OCI-LY3 (cell line): ENCODE data around the gene AFTPH.

Experiments used
- H2AFZ ChIP-seq: fragments of 200-600, 300-600 bp; shearing (Covaris generic); 2 replicates; pipeline ENCODE4 v1.6.0; 2014; ENCODE audit warnings: antibody characterized with exemption, low read depth, low read length
- H3K27ac ChIP-seq: fragments of 200-600, 300-600 bp; sonication (generic); 2 replicates; pipeline ENCODE4 v1.5.1; 2014; ENCODE audit warnings: mild to moderate bottlenecking, low read length, moderate library complexity, mixed read lengths
- H3K27me3 ChIP-seq: fragments of 200-600, 300-600 bp; sonication (generic); 2 replicates; pipeline ENCODE4 v1.6.1; 2014; ENCODE audit warnings: low read depth, low read length, mixed read lengths
- H3K36me3 ChIP-seq: fragments of 200-600, 300-600 bp; sonication (generic); replicated peaks from 2 replicates; pipeline ENCODE3; 2014; ENCODE audit warnings: low read depth, low read length, mixed read lengths
- H3K4me1 ChIP-seq: fragments of 300-600, 200-600 bp; sonication (generic); 2 replicates; pipeline ENCODE4 v1.6.1; 2014; ENCODE audit warnings: low read length, mixed read lengths
- H3K4me2 ChIP-seq: fragments of 200-600, 300-600 bp; sonication (generic); 2 replicates; pipeline ENCODE4 v1.6.1; 2014; ENCODE audit warnings: low read length, mixed read lengths
- H3K4me3 ChIP-seq: fragments of 300-600, 200-600 bp; sonication (generic); 2 replicates; pipeline ENCODE4 v1.5.1; 2014; ENCODE audit warnings: antibody characterized with exemption, mild to moderate bottlenecking, low read length, moderate library complexity
- H3K79me2 ChIP-seq: fragments of 300-600, 200-600 bp; shearing (Covaris generic); 2 replicates; pipeline ENCODE4 v1.6.1; 2014; ENCODE audit warnings: mild to moderate bottlenecking, low read length, mixed read lengths
- H3K9ac ChIP-seq: fragments of 300-600, 200-600 bp; shearing (Covaris generic); 2 replicates; pipeline ENCODE4 v1.6.0; 2014; ENCODE audit warnings: mild to moderate bottlenecking, low read length, moderate library complexity
- H3K9me3 ChIP-seq: fragments of 200-600, 300-600 bp; shearing (Covaris generic); 2 replicates; pipeline ENCODE4 v1.6.1; 2014; ENCODE audit warnings: low read length, mixed read lengths; ENCODE audit not compliant: insufficient read depth
- H4K20me1 ChIP-seq: fragments of 200-600, 300-600 bp; sonication (generic); 2 replicates; pipeline ENCODE4 v1.6.1; 2016; ENCODE audit warnings: low read length, mixed read lengths; ENCODE audit not compliant: insufficient read depth
- EZH2phosphoT487 ChIP-seq: fragments of 200-600 bp; shearing (Covaris generic); IDR thresholded peaks from 2 replicates; pipeline ENCODE4 v1.6.1; 2018; ENCODE audit warnings: antibody characterized with exemption, mixed run types, low read depth
- TF ChIP-seq, protein P1 (sequence below): fragments of 200-600, 300-600 bp; sonication (generic); IDR thresholded peaks from 2 replicates; pipeline ENCODE4 v1.5.1; 2014; ENCODE audit warnings: antibody characterized with exemption, low read length, low read depth

The AFTPH gene

DNA sequence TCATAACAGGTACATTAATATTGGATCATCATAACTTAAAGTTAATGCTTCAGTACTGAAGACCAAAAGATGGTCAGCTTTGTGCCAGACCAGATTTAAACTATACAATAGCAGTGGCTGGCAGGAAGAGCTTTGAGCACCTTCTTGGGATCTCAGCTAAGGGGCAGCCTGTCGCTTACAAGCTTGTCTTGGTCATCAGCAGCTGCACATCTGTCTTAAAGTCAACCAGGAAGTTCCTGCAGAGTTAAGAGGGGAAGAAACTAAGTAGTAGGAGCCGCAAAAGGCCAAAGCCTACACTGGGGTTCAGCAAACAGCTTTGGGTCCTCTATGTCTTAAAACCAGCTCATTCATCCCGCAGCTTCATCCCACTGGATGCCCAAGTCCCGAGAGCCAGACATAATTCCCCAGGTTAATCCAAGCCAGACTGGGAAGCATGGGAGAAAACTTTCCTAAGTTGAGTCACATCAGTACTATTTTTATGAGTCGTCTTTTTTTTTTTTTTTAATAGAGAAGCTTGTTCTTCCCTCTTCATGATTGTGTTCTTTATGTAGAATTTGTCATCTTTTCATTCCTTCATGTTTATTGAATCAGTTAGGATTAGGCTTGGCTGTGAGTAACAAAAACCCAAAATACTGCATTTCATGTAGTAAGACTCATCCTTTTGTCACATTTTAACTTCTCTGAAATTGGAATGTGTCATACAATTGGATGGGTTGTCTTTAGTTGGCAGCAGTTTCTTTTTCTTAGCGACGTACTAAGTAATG is 70.3 kb downstream of the AFTPH start:
- no peaks in the 10 kb centered on the region for H3K9me3 ChIP-seq
- no peak overlapping the region for H3K27ac ChIP-seq
- H3K4me3 ChIP-seq: no peak overlapping the region
- peaks cover 31% of the 10 kb centered on the region for H3K36me3 ChIP-seq
- H3K9ac ChIP-seq: no peak overlapping the region
- H3K79me2 ChIP-seq: no peaks in the 10 kb centered on the region
- H2AFZ ChIP-seq: no peak overlapping the region
- no peak overlapping the region for H3K4me2 ChIP-seq
- H3K4me1 ChIP-seq: peaks cover 10% of the 10 kb centered on the region; the same call in 1 of the 2 replicates
- TF ChIP-seq, protein P1, sequence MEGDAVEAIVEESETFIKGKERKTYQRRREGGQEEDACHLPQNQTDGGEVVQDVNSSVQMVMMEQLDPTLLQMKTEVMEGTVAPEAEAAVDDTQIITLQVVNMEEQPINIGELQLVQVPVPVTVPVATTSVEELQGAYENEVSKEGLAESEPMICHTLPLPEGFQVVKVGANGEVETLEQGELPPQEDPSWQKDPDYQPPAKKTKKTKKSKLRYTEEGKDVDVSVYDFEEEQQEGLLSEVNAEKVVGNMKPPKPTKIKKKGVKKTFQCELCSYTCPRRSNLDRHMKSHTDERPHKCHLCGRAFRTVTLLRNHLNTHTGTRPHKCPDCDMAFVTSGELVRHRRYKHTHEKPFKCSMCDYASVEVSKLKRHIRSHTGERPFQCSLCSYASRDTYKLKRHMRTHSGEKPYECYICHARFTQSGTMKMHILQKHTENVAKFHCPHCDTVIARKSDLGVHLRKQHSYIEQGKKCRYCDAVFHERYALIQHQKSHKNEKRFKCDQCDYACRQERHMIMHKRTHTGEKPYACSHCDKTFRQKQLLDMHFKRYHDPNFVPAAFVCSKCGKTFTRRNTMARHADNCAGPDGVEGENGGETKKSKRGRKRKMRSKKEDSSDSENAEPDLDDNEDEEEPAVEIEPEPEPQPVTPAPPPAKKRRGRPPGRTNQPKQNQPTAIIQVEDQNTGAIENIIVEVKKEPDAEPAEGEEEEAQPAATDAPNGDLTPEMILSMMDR: no peak
- H4K20me1 ChIP-seq: 0 out of 2 replicates have a peak, but pooled peaks cover 3% of the 10 kb centered on the region
- H3K27me3 ChIP-seq: no peaks in the 10 kb centered on the region

DNA sequence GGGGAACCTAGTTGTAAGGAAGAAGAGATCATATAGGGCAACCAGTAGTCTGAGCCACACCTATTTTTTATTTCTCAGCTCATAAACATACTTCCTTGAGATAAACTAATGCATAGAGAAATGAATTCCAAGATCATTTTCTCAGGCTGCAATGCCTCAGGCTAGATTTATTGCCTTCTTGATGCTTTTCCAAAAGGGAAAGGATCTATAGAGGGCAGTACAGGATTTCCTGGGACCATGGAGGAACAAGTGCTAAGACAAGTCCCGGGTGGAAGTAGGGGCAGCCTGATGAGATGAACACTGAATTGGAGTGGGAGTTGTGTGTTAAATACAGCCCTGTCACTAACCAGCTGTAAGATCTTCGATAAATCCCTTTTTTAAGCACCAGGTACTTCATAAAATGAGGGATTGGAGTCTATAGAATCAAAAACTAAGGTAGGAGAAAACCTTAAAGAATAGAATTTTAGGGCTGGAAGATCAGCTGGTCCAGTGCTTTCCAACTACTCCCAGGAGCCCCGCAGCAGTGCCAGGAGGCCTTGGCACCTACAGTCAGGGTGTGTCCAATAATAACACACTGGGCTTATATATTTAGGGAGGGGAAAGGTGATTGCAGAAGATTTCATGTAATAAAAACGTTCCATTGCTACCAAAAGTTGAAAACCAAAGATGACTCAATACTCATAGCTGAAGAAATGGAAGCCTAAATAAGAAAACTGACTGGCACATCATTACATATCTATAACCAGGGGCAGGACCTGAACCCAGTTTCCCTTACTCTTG is 71.5 kb downstream of the AFTPH start:
- H3K4me3 ChIP-seq: no peak overlapping the region
- no peak overlapping the region for H3K9ac ChIP-seq
- TF ChIP-seq, protein P1: peak; percentile 18
- TF ChIP-seq EZH2phosphoT487: no peak
- H3K27me3 ChIP-seq: no peaks in the 10 kb centered on the region
- no peaks in the 10 kb centered on the region for H3K9me3 ChIP-seq
- H3K27ac ChIP-seq: no peak overlapping the region
- H4K20me1 ChIP-seq: no peaks in the 10 kb centered on the region
- peaks cover 26% of the 10 kb centered on the region for H3K36me3 ChIP-seq
- H2AFZ ChIP-seq: no peak overlapping the region
- H3K79me2 ChIP-seq: no peaks in the 10 kb centered on the region
- peaks cover 13% of the 10 kb centered on the region; the same call in 1 of the 2 replicates for H3K4me1 ChIP-seq
- no peak overlapping the region for H3K4me2 ChIP-seq

DNA sequence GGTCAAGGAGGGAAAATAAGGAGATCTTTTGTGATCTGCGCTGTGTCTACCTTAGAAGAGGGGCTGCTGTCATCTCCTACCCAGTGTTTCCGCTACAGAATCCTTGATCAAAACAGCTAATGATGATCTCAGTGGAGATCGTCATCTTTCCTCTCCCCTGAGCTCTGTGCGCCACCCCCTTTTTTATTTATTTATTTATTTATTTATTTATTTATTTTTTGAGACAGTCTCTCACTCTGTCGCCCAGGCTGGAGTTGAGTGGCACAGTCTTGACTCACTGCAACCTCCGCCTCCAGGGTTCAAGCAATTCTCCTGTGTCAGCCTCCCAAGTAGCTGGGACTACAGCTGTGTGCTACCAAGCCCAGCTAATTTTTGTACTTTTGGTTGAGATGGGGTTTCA is 74.1 kb downstream of the AFTPH start:
- TF ChIP-seq, protein P1: no peak
- TF ChIP-seq EZH2phosphoT487: no peak
- peaks cover 15% of the 10 kb centered on the region; the same call in 1 of the 2 replicates for H3K4me1 ChIP-seq
- no peak overlapping the region for H3K9ac ChIP-seq

DNA sequence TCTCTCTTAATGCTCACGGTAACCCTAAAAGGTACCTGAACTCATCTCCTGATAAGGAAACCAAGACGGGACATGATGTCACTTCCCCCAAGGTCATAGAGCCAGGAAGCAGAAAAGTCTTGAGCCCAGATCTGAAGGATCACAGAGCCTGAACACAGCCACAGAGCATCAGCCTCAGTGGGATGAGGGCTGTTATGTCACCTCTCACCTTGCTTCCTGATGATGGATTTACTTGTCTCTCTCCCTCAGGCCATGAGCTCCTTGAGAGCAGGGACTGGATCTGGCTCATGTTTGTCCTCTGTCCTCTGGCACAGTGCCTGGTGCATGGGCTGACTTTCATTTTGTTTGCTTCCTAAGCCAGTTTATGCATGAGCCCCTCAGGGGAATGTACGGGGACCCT is 75.3 kb downstream of the AFTPH start:
- H3K27ac ChIP-seq: no peak overlapping the region
- TF ChIP-seq, protein P1: no peak
- no peak for TF ChIP-seq EZH2phosphoT487
- no peak overlapping the region for H3K9ac ChIP-seq
- no peaks in the 10 kb centered on the region for H4K20me1 ChIP-seq
- peaks cover 8% of the 10 kb centered on the region; the same call in 1 of the 2 replicates for H3K4me1 ChIP-seq
- H3K27me3 ChIP-seq: no peaks in the 10 kb centered on the region
- H3K4me2 ChIP-seq: no peak overlapping the region
- H3K79me2 ChIP-seq: no peaks in the 10 kb centered on the region
- H3K4me3 ChIP-seq: no peak overlapping the region
- H2AFZ ChIP-seq: no peak overlapping the region
- H3K36me3 ChIP-seq: peaks cover 3% of the 10 kb centered on the region
- no peaks in the 10 kb centered on the region for H3K9me3 ChIP-seq

More for the DNA sequence above, 74.1 kb downstream of the AFTPH start:
- no peak overlapping the region for H3K4me2 ChIP-seq
- H3K36me3 ChIP-seq: peaks cover 10% of the 10 kb centered on the region
- H3K27me3 ChIP-seq: no peaks in the 10 kb centered on the region
- no peaks in the 10 kb centered on the region for H3K9me3 ChIP-seq
- no peak overlapping the region for H2AFZ ChIP-seq
- H3K27ac ChIP-seq: no peak overlapping the region
- no peak overlapping the region for H3K4me3 ChIP-seq
- H4K20me1 ChIP-seq: no peaks in the 10 kb centered on the region
- H3K79me2 ChIP-seq: no peaks in the 10 kb centered on the region
